ENCODE data around the gene GLRX.

Gene GLRX

DNA sequence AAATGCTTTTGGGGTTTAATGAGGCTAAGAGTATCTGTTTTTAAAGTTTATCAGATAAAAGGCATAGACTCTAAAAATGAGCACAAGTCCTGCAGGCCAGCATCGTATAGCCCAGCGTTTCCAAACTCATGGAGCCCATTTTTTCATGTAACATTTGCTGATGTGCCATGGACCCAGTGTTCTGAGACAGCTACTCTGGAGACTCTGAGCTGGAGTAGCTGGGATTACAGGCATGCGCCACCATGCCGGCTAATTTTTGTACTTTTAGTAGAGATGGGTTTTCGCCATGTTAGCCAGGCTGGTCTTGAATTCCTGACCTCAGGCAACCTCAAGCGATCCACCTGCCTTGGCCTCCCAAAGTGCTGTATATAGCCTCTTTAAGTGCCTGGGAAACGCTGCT is 15.8 kb downstream of the GLRX start:
- DNase-seq: no peak

DNA sequence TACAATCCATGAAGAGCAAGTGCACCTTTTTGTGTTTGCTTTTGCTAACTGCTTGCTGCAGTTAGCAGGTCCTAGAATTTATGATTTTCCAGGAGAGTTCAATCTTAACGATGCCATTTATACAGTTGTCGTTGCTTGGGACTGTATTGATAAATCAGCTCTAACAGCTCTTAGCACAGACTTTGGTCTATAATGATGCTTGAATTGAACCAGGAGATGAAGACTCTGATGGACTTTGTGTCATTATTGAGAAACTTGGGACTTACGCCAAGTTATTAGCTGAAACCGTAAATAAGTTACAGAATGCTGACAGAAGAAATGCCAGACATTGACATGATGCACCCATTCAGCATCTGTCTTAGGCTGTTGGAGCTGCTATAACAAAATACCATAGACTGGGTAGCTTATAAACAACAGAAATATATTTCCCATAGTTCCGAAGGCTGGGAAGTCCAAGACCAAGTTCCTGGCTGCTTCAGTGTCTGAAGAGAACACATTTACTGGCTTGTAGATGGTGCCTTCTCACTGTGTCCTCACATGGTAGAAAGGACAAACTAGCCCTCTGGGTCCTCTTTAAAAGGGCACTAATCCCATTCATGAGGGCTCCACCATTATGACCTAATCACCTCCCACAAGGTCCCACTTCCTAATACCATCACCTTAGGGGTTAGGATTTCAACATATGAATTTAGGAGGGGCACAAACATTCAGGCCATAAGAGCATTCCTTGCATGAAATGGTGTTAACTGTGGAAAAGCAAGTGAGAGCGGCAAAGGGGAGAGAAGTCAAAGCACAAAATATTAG is 17.6 kb downstream of the GLRX start:
- no peak for DNase-seq

DNA sequence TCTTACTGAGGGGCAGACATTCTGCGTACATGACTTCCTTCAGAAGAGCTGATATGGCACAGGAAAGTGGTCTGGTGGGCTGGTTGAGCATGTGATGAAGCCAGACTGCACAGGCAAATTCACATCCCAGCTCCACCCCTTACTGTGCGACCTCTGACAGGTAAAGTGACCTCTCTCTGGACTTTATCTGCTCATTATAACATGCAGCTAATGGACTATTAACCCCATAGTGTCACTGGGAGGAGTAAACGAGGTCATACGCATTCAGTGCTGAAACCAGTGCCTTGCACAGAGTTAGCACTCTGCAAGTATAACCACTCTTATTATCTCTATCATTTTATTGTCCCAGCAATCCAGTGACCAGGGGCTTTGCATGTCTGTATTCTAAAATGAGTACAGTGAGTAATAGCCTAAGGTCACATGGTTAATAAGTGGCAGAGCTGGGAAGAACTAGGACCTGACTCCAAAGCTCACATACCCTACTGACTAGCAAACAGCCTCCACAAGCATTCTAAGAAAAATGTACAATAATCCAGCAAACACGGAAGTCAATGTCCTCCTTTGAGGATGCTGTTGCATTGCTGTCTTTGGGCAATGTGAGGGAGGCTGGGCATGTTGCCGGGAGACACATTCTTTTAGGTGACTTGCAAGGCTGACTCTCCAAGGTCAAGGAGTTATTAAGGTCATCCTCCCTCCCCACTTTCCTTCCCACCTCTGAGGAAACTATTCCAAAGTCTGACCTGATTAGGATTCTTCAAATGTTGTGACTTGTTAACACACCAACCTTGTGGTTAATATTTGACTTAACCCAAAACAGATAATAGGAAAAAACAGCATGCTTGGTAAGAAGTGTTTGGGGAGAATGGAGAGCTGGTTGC is 19.0 kb downstream of the GLRX start:
- no peak for DNase-seq

DNA sequence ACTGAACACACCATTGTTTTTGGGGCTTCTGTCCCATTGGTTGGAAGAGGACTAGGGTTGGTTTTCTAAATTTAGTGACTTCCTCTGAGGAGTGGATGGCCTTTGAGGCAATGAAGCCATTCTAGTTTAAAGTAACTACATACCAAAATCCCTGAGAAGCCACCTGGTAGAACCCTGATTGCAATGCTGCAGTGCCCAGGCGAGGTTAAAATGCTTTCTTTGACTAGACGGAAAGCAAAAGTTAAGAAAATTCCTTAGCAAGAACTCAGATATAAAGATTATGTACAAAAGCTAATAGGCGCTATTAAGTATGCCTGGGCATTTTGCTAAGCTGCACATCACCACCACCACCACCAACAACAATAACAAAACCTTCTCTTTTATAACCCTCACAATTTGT is 20.6 kb downstream of the GLRX start:
- no peak for DNase-seq

DNA sequence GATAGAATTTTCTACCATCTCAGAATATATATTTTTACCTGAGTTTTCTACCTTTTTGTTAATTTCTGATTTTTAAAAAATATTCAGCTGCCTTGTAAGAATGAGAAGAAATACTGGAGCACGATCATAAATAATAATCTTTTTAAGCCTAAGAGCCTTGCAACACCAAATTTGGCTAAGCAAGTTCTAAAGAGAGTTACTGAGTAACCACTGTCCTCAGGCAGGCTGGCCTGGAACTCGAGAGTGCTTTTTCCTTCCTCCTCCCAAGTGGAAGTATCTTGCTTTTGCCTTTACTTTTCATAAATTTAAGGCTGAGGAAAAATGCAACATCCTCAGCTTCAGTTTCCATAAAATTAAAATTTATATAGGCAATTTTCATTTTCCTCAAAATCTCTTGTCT is 21.0 kb downstream of the GLRX start:
- DNase-seq: no peak

DNA sequence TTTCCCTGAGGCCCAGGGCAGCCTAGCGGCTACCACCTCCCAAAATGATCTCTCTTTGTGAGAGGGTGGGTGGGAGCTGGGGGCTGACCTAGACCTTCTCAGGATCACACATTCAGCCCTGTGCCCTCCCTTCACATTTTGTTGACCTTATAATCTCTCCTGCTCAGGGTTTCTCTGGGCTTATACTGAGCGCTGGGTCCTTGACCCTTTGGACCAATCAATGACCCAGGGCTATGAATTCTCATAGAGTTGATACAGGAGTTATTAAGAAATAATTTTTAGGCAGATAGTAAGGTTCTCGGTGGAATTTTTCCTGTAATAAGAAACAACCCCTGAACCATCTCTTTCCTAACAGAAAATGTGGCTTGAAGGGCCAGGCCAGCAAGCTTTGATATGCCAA is 22.0 kb downstream of the GLRX start:
- DNase-seq: no peak

DNA sequence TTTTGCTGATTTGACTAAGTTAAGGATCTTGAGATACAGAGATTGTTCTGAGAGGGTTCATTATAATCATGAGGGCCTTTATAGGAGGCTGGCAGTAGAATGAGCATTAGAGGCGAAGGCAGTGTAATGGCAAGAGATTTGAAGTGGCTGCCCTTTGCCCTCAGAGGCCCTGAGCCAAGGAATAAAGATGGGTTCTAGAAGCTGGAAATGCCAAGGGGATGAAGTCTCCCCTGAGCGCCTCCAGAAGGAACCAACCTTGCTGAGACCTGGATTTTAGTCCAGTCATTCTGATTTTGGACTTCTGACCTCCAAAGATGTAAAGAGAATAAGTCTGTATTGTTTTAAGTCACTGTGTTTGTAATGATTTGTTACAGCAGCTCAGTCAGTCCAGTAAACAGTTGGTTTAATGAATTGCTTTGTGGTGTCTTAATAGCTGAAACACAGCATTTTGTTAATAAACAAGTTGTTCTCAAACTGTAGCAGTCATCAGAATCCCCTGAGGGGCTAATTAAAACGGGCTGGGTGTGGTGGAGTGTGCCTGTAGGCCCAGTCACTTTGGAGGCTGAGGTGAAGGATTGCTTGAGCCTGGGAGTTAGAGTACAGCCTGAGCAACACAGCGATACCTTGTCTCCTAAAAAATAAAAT is 23.2 kb downstream of the GLRX start:
- no peak for DNase-seq

DNA sequence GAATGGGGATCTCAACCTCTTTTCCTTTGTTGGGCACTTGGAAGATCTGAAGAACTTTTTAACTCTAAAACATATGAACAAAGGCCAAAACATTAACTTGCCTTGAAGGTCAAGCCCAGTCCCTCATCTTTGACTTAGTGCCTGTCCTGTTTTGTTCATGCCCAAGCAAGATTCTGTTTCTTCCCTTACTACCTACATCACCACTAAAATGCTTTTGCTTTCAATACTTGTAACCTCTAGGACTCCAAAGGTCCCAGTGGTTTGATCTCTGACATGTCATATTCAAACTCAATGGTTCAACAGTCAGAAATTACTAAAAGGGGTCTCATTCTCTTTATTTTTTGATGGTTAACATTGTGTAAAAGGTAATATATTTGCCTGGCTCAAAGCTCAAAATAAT is 24.0 kb downstream of the GLRX start:
- no peak for DNase-seq

DNA sequence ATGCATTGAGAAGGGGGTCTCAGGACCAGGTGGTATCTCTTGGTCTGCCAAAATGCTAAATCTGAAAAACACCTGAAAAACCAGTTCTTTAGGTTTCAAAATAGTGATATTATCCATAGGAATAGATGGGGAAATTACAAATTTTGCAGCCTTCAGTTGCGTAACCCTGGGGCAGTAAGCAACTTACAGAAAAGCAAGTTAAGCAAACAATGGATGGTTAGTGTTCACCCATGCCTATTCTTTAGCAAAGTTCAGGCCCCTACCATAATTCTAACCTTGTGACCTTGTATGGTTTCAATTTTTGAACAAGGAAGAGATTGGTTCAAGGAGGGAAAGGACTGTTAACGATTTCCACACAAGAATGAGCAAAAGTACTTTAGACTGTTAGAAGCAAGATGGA is 24.5 kb downstream of the GLRX start:
- no peak for DNase-seq

DNA sequence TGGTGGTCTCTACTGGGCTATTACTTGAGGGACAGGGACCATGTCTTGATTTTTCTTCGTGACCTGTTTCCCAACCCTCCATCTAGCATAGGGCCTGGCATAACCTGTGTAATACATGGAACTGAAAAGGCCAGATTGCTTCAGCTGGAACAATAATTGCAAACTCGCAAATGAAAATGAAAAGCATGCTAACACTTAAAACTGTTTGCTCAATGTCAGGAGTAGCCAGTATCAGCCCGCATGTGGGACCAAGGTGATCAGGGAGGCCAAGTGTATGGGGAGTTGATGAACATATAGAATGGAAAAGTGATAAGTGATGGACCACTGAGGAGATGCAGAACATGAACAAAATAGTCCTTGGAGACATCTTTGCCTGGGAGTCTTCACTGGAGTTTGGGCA is 25.2 kb downstream of the GLRX start:
- no peak for DNase-seq

DNA sequence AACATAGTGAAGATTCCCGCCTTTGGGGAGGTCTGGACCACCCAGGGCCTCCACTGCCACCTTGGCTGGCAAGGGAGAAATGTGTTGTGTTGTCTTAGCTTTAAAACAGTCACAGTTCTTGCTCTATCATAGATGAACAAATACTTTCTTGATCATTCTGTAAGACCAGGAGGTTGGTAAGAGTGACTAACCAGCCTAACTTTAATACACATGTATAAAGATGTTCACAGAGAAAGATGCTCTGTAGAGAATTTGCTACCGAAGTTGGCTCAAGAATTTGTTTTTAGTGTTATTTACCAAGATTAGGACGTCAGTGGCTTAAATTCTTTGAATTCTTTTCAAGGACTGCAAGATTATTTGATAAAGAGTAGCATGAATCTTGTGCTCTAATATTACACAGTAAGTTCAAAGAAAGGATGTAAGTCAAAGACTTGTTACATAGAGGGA is 28.4 kb downstream of the GLRX start:
- no peak for DNase-seq

DNA sequence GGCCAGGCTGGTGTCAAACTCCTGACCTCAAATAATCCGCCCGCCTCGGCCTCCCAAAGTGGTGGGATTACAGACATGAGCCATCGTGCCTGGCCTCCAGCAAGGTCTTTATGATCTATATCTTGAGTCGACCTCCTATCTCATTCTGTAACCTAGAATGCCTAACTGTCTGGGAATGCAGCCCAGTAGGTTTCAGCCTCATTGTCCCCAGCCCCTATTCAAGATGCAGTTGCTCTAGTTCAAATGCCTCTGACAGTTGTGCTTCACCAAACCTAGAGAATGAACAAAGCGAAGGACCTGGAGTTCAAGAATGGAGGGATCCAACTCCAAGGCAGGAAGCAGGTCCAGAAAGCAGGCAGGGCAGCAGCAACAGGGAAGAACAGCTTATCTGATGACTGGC is 30.8 kb downstream of the GLRX start:
- DNase-seq: no peak

DNA sequence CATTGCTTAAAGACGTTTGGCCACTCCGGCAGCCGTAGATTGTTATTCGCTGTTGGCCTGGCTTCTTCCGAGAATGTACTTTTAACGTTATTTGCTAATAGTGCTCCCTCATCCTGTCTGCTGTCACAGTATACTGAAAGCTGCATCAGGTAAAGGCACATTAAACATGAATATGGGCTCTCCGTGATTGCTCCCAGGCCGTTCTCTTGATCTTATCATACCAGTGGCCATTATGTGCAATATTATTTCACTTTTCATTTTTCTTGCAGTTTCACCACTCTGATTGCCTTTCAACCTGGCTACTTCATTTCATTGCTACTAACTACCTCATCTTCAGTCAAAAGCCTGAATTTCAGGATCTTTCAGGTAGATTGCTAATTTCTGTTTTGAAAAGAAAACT is 34.0 kb downstream of the GLRX start:
- no peak for DNase-seq

DNA sequence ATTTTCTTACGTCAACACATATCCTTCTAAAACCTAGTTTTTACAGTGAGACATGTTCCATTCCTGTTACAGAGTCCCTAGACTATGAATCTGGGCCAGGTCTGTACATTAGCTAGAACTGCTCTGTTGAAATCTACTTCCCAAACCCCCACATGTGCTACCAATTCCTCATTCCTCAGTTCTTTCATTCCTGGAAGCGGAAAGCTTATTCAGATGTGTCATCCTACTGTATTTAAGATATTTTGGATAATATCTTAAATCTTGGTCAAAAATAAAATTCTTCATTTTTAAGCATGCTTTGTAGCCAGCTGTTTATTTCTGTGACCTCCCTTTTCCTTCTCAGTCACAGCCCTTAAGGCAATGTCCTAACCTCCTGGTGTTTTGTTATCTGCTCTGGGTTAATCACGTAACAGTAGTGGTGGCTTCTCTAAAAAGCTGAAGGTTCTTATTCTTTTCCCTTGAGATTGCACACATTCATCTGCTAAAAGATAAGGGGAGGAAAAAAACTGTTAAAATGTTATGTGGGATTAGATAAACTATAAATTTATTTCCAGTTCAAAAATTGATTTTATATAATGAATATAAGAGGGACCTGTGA is 35.6 kb downstream of the GLRX start:
- no peak for DNase-seq

DNA sequence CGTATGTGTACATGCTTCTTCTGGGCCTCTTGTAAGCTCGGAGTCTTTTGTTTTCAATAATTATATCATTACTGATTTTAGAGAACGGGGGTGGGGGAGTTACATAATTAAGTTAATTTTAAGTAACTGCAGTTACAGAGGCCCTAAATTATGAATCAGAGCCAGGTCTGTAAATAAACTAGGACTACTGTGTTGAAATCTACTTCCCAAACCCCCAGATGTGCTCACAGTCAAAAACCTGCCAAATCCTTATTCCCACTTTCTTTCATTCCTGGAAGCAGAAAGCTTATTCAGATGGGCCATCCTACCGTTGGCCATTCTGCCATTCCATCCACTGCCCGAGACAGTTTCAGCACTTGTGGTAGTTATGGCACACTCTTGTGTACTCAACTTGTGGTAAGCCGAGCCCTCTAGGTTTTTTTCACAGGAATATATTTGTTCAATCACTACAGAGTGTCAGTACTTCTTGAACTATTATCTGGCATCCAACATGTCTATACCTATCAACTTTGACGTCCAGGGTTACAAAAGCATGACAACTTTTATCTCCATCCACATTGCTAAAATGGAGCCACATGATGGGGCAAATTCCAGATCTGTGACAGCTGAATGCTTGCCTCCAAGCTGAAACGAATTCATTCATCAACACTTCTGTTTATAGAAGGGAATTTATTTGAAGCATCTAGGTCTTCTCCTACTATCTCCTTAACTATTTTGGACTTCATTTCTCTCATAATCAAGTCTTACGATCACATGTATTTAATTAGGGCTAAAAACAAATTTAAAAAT is 37.8 kb downstream of the GLRX start:
- no peak for DNase-seq

DNA sequence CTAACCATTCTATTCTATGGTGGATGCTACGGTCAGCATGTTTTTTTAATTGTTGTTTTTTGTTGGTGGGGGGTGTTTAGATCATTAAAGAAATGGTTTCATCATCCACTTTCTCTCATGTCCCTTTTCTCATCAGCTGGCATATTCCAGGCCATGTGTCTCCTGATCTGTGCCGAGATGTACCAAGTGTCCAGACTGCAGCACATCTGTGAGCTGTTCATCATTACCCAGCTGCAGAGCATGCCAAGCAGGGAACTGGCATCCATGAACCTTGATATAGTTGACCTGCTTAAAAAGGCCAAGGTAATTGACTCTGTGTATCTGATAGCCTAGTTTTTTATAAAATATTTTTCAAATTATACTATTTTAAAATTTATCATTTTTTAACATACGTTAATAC is 38.9 kb downstream of the GLRX start:
- no peak for DNase-seq

DNA sequence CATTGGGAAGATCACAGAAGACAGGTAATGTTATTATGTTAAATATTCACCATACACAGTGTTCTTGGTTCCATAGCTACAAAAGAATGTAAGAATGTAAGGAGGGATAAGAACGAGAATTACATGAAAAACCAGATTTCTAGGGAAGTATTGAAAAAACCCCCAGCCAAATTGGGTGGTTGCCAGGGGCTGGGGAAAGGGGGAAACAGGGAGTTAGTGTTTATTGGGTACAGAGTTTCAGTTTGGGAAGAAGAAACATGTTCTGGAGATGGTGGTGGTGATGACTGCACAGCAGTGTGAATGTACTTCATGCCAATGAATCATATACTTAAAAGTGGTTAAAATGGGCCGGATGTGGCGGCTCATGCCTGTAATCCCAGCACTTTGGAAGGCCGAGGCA is 40.3 kb downstream of the GLRX start:
- DNase-seq: no peak

DNA sequence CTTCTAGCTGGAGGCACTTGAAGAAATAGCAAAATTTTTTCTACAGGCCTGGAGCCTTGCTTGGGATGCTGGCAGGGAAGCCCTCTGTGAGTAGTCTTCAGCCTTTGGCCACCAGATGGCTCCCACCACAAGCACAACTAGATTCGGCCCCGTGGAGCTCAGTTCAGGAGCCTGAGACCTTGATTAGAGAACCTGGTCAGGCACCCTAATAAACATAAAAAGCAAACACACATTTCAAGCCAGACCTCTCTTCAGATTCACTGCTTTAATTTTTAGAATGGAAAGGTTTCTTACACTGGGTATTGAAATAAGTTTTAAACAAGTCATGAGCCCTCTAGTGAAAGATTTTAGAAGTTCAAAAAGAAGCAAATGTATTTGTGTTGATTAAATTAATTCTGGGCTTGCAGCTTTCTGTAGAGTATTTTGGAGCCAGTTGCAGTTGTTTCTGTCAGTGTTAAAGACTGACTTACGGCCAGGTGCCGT is 41.4 kb downstream of the GLRX start:
- DNase-seq: peak; percentile 49

DNA sequence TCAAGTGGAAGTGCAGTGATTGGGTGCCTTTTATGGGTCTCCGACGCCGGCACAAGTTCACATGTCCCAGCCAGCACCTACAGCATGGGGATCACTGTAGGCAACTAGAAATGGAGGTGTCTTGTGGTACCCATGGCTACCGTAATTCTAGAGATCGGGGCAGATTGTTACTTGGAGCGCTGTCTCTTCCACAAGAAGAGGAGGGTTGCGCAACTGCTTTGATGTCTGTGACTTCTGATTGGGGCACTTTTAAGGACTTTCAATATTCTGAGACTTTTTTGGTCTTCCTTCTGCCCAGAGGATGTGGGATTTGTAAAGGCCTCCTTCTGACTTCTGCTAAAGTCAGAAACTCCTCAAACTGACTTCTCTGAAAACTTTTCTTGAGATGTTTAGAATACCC is 41.9 kb downstream of the GLRX start:
- DNase-seq: no peak

DNA sequence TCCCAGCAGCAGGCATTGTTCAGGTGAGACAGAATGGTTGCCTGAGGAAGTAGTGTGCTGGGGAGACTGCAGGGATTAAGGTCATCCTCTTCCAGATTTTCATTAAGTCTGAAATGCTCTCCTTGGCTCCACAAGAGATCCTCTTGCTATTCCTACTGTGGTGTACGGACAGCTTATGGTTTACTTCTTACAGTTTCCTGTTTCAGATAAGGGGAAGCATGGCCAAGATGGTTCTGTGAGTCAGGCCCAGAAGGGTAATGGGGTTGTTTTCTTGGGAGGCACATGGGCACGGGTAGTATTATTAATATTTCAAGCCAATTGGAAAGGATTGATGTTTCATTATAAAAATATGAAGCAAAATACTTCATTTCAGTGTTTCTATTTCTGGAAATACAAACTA is 42.9 kb downstream of the GLRX start:
- no peak for DNase-seq

DNA sequence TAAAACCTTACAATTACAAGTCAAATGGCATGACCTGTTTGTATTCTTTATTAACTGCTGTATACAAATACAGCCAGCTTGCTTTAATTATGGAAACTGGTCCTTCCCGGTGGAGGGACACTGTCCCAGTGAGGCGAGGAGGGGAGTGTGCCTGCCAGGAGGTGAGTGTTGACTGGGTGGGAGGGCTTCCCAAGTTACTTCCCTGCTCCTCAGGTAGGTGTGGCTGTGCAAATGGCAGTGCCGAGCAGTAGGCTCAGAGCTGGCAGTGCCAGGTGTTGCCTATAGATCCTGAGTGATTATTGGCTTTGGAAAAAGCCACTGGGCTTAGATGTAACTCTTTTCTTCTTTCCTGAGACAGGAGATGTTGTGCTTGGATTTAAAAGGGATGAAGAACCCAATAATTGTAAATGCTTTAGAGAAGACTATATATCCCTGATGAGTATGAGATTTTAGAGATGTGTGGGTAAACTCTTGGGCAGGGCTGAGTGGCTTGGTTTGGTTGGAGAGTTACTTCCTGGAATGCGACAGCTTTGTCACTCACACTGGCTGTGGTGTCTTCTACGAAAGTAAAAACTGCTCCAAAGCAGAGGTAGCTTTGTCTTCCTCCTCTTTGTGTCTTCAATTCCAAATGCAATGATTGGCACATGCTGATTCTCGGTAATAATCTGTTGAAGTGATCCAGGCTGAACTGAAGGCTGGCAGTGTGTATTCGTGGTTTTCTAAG is 43.7 kb downstream of the GLRX start:
- no peak for DNase-seq

DNA sequence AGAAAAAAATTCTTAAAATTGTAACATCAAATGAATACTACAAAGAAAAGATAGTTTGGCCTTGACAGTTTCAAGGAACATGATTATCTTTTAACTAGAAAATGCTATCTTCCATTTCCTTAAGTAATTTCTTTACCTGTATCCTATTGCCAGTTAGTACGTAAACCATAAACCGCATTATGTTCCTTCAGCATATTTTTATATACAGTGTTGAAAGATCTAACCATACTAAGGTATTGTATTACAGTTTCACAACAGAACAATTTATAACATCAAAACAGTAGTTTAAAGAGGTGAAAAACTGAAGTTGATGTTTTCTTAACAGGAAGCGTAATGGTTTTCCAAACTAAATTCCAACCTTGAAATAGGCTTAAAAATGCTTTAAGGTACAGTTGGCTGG is 45.1 kb downstream of the GLRX start:
- no peak for DNase-seq
